AG04450 (cell line): ENCODE measurements around the gene SLC26A9. TPM values are rescaled to one million over a fixed set of nuclear protein-coding genes. Genes with fewer than 3 reads are reported as not detected.

Source experiments
- CTCF ChIA-PET: fragments of 300-600, 350-600 bp; formaldehyde crosslinking; extraction: SDS; loops from one replicate; lab custom pipeline; 2022; ENCODE audit warnings: antibody characterized with exemption, inconsistent platforms; lab: Charles Lee
- POLR2A ChIA-PET: fragments of 350-600 bp; formaldehyde crosslinking; extraction: SDS; loops from one replicate; lab custom pipeline; 2021; ENCODE audit warnings: antibody characterized with exemption, inconsistent platforms; lab: Yijun Ruan, JAX
- DNase-seq: peaks from one replicate; pipeline ENCODE4 v3.0.0-alpha.2; 2011; ENCODE audit warnings: low read depth, low spot score
- H3K27ac ChIP-seq: one replicate; pipeline ENCODE4 v1.5.1; 2012; ENCODE audit warnings: low read depth, low read length, control low read depth
- H3K27me3 ChIP-seq: one replicate; pipeline ENCODE4 v1.6.0; 2012; ENCODE audit warnings: low read length; ENCODE audit not compliant: control insufficient read depth, insufficient read depth
- H3K4me3 ChIP-seq: 2 replicates; pipeline ENCODE4 v1.5.1; 2011; ENCODE audit warnings: mild to moderate bottlenecking, low read depth, low read length, control low read depth
- H3K9me3 ChIP-seq: 2 replicates; pipeline ENCODE4 v1.5.1; 2012; ENCODE audit warnings: low read length; ENCODE audit not compliant: control insufficient read depth, insufficient read depth
- polyA plus RNA-seq: library from polyadenylated mRNA; depleted of rRNA; stranded (reverse); fragments of >200 nt; gene quantifications from 2 replicates; pipeline ENCODE4 v1.2.3, GENCODE V29; 2011
- TF ChIP-seq, protein P1 (sequence below): IDR thresholded peaks from 2 replicates; pipeline ENCODE4 v1.5.1; 2011; ENCODE audit warnings: low read depth, low read length, control low read depth, inconsistent platforms

SLC26A9 gene
- polyA plus RNA-seq, 1 experiment = not detected

DNA sequence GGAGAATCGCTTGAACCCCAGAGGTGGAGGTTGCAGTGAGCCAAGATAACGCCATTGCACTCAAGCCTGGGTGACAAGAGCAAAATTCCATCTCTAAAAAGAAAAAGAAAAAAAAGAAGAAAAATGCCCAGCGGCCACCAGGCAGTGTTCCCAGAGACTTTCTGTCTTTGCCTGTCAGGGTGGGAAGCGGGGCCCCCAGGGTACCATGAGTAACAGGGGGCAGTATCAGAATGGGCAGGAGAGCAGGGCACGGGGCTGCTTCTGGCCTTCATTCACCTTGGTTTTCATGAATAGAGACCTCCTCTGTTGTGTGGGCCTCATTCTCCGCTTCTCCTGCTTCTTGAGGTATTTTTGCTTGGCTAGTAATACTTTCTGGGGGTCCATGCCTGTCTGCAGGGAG lies 20.4 kb downstream of the SLC26A9 start:
- no peaks in the 10 kb centered on the region for H3K9me3 ChIP-seq
- CTCF ChIA-PET = interaction anchor here (21.7 kb wide), 1 partner anchor 59 kb away, joined by 567 read pairs; no protein-coding TSS in a partner anchor

DNA sequence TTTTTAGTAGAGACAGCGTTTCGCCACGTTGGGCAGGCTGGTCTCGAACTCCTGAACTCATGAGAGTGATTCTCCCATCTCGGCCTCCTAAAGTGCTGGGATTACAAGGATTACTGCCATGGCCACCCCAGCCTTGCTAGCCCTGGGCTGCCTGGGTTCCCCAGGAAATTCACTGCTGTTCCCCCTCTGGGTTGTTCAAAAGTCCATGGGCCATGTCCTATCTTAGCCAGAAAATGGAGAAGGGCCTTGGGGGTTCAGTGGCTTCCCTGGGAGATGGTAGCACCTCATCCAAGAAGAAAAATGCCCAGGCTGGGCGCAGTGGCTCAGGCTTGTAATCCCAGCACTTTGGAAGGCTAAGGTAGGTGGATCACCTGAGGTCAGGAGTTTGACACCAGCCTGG lies 20.9 kb downstream of the SLC26A9 start:
- no peak for DNase-seq
- CTCF ChIA-PET = interaction anchor here (21.7 kb wide), 1 partner anchor 59 kb away, joined by 567 read pairs; no protein-coding TSS in a partner anchor
- POLR2A ChIA-PET = no interaction called here
- H3K4me3 ChIP-seq = no peak overlapping the region
- H3K27me3 ChIP-seq = peaks cover 3% of the 10 kb centered on the region
- H3K9me3 ChIP-seq = no peaks in the 10 kb centered on the region
- no peak overlapping the region for H3K27ac ChIP-seq
- TF ChIP-seq, protein P1, sequence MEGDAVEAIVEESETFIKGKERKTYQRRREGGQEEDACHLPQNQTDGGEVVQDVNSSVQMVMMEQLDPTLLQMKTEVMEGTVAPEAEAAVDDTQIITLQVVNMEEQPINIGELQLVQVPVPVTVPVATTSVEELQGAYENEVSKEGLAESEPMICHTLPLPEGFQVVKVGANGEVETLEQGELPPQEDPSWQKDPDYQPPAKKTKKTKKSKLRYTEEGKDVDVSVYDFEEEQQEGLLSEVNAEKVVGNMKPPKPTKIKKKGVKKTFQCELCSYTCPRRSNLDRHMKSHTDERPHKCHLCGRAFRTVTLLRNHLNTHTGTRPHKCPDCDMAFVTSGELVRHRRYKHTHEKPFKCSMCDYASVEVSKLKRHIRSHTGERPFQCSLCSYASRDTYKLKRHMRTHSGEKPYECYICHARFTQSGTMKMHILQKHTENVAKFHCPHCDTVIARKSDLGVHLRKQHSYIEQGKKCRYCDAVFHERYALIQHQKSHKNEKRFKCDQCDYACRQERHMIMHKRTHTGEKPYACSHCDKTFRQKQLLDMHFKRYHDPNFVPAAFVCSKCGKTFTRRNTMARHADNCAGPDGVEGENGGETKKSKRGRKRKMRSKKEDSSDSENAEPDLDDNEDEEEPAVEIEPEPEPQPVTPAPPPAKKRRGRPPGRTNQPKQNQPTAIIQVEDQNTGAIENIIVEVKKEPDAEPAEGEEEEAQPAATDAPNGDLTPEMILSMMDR = no peak

More for the DNA sequence above, 20.4 kb downstream of the SLC26A9 start:
- DNase-seq = no peak
- H3K27me3 ChIP-seq = peaks cover 3% of the 10 kb centered on the region
- H3K4me3 ChIP-seq = no peak overlapping the region
- H3K27ac ChIP-seq = no peak overlapping the region
- POLR2A ChIA-PET = no interaction called here
- TF ChIP-seq, protein P1 = no peak

DNA sequence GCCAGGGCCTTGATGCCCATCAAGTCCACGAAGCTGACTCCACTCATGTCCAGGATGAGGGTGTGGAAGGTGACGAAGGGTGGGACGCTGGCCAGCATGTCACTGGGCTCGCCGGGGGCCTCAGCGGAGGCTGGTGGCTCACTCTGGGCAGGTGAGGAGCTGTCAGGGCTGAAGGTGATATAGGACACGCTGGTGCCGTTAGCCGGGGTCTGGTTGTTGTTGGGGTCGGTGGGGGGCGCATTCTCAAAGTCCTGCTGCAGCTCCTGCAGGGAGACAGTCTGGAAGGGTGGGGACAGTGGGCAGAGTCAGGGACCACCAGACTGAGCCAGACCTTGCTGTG lies 21.7 kb downstream of the SLC26A9 start:
- no peak for DNase-seq
- ChIA-PET CTCF (interaction anchor here (0.5 to 21.7 kb wide), 2 partner anchors 22 to 60 kb away, joined by 3 to 567 read pairs; no protein-coding TSS in a partner anchor), POLR2A (no interaction called here)
- Histone ChIP-seq H3K27ac (no peak overlapping the region), H3K9me3 (no peaks in the 10 kb centered on the region), H3K27me3 (peaks cover 3% of the 10 kb centered on the region), H3K4me3 (no peak overlapping the region)
- TF ChIP-seq, protein P1 = no peak

DNA sequence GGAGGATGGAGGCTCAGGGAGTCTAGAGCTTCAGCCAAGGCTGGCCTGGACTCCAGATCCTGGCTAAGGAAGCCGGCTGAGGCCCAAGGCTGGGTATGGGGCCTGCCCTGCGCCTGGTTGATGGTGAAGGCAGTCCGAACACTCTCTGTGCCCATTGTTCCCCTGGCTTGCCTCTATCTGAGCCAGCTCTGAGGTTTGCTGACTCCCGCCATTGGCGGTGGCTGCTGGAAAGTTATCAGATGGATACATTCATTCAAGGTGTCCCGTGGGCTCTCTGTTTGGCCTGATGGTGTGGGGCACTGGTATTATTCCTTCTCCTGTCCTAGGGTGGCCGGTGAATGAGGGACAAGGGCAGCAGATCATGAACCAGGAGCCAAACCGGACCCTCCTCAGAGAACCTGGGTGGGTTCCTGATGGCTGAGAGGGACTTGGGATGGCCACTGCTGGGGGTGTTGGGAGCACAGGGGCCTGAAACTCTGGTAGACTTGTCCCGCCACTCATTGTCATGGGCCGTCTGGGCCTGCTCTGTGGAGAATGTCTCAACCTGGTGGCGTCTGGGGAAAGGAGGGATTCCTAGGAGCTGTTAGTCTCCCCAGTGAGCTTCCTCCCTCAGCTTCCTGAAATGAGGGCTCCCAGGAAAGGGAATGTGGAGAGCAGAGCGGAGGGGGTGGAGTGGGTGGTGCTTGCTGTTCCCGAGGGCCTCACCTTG lies 22.2 kb downstream of the SLC26A9 start:
- Histone ChIP-seq H3K4me3 (no peak overlapping the region), H3K27me3 (peaks cover 3% of the 10 kb centered on the region), H3K27ac (no peak overlapping the region), H3K9me3 (no peaks in the 10 kb centered on the region)
- ChIA-PET POLR2A (interaction anchor here (2.8 kb wide), 1 partner anchor 56 kb away, joined by 14 read pairs; no protein-coding TSS in a partner anchor), CTCF (interaction anchor here (2.6 to 21.7 kb wide), 4 partner anchors 13 to 129 kb away, joined by 15 to 567 read pairs (median 23); no protein-coding TSS in a partner anchor)
- no peak for DNase-seq
- TF ChIP-seq, protein P1 = no peak

DNA sequence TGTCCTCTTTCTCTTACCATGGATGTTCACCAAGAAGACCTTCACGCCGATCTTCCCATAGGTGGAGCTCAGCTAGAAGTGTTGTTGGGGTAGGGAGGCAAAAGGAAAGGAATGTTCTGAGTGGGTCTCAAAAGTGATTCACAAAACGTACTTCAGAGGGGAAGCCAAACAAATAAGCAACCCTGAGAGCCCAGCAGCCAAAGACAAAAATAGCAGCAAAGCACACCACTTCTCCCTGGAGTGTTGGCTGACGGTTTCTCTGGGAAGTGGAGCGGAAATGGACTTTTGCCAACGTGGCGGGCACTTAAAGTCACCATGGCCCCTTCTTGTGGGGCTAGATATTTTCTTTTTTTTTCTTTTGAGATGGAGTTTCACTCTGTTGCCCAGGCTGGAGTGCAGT lies 23.1 kb downstream of the SLC26A9 start:
- H3K27me3 ChIP-seq = peaks cover 4% of the 10 kb centered on the region
- H3K4me3 ChIP-seq = no peak overlapping the region
- no peak overlapping the region for H3K27ac ChIP-seq
- H3K9me3 ChIP-seq = no peaks in the 10 kb centered on the region
- TF ChIP-seq, protein P1 = no peak
- DNase-seq = no peak
- ChIA-PET POLR2A (interaction anchor here (2.8 kb wide), 1 partner anchor 57 kb away, joined by 14 read pairs; no protein-coding TSS in a partner anchor), CTCF (interaction anchor here (0.7 to 21.7 kb wide), 6 partner anchors 12 to 186 kb away, joined by 3 to 567 read pairs (median 23); no protein-coding TSS in a partner anchor)
